Measurements from ENCODE around the gene COL6A2. TPM values are rescaled to one million over a fixed set of nuclear protein-coding genes. Genes with fewer than 3 reads are reported as not detected.
"Not testable (repeated sequence)": the region's sequence is repeated elsewhere in the genome, so short reads cannot be mapped to it uniquely, and the experiment has no call there.

COL6A2 gene
- total RNA-seq, 1 donor from 2014 or later, result 18.5 TPM

DNA sequence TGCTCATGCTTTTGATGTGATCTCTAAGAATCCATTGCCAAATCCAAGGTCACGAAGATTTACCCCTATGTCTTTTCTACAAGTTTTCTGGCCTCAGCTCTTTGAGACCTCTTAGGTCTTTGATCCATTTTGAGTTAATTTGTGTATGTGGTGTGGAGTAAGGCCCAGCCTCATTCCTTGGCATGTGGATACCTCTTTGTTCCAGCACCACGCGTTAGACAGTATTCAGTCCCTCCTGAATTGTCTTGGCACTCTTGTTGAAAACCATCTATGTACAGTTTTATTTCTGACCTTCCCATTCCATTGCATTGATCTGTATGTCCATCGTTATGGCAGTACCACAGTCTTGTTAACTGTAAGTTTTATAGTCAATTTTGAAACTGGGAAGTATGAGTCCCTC lies 65.5 kb downstream of the COL6A2 start:
- no peaks in the 10 kb centered on the region for H3K27me3 Mint-ChIP-seq (ENCODE audit: low read depth)
- H3K4me3 Mint-ChIP-seq, result no peak overlapping the region
- H3K9me3 Mint-ChIP-seq, result no peaks in the 10 kb centered on the region
- DNase-seq (ENCODE audit: low read depth, low spot score), result no peak
- no peak for TF ChIP-seq CTCF (conservative IDR thresholded peaks at IDR 0.05)
- H3K27ac Mint-ChIP-seq (ENCODE audit: unreplicated experiment), result no peak overlapping the region
- peaks cover 20% of the 10 kb centered on the region for H3K36me3 Mint-ChIP-seq (ENCODE audit: low read depth)
- H3K4me1 Mint-ChIP-seq, result peaks cover 4% of the 10 kb centered on the region

GRCh38 chr21:46165098-46165497 lies 67.2 kb downstream of the COL6A2 start:
- Mint-ChIP-seq H3K27me3 (ENCODE audit: low read depth) (no peaks in the 10 kb centered on the region), H3K27ac (ENCODE audit: unreplicated experiment) (no peak overlapping the region), H3K4me3 (no peak overlapping the region), H3K9me3 (no peaks in the 10 kb centered on the region), H3K36me3 (ENCODE audit: low read depth) (peaks cover 20% of the 10 kb centered on the region), H3K4me1 (peaks cover 4% of the 10 kb centered on the region)
- no peak for TF ChIP-seq CTCF (conservative IDR thresholded peaks at IDR 0.05)
- no peak for DNase-seq (ENCODE audit: low read depth, low spot score)

DNA sequence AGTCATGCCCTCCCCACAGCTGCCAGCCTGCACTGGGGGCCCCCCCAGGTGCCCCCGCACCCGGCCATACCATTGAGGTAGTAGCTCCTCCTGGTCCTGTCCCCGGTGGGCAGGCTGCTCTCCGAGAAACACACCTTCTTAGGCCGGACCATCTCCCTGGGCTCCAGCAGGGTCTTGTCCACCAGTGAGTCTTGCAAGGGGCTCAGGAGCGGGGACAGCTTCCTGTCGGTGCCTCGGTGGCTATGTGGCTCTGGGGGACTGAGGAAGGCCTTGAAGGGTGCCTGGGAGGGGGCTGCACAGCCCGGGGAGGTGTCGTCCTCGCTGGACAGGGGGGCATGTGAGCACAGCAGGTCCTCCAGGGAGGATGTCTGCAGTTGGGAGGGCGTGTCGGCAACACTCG lies 70.3 kb downstream of the COL6A2 start:
- no peaks in the 10 kb centered on the region for H3K27me3 Mint-ChIP-seq (ENCODE audit: low read depth)
- H3K4me1 Mint-ChIP-seq, result peaks cover 3% of the 10 kb centered on the region
- no peaks in the 10 kb centered on the region for H3K9me3 Mint-ChIP-seq
- H3K4me3 Mint-ChIP-seq, result no peak overlapping the region
- no peak for TF ChIP-seq CTCF (conservative IDR thresholded peaks at IDR 0.05)
- H3K27ac Mint-ChIP-seq (ENCODE audit: unreplicated experiment), result no peak overlapping the region
- no peak for DNase-seq (ENCODE audit: low read depth, low spot score)
- H3K36me3 Mint-ChIP-seq (ENCODE audit: low read depth), result peaks cover 19% of the 10 kb centered on the region

GRCh38 chr21:46168659-46169386 lies 70.9 kb downstream of the COL6A2 start:
- Mint-ChIP-seq H3K27ac (ENCODE audit: unreplicated experiment) (no peak overlapping the region), H3K27me3 (ENCODE audit: low read depth) (no peaks in the 10 kb centered on the region)
- TF ChIP-seq CTCF (conservative IDR thresholded peaks at IDR 0.05), result no peak

DNA sequence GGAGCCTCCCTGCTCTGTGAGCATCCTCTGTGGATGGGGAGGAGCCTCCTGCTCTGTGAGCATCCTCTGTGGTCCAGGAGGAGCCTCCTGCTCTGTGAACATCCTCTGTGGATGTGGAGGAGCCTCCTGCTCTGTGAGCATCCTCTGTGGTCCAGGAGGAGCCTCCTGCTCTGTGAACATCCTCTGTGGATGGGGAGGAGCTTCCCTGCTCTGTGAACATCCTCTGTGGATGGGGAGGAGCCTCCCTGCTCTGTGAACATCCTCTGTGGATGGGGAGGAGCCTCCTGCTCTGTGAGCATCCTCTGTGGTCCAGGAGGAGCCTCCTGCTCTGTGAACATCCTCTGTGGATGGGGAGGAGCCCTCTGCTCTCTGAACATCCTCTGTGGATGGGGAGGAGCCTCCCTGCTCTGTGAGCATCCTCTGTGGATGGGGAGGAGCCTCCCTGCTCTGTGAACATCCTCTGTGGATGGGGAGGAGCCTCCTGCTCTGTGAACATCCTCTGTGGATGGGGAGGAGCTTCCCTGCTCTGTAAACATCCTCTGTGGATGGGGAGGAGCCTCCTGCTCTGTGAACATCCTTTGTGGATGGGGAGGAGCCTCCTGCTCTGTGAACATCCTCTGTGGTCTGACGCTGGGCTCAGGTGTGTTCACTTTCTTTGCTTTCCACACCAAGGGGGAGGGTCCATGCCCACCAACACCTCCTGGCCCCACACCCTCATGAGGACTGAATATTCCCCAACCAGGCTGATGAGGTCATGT lies 72.7 kb downstream of the COL6A2 start:
- H3K27me3 Mint-ChIP-seq (ENCODE audit: low read depth); H3K4me3 Mint-ChIP-seq; H3K9me3 Mint-ChIP-seq; DNase-seq (ENCODE audit: low read depth, low spot score); H3K4me1 Mint-ChIP-seq; H3K27ac Mint-ChIP-seq (ENCODE audit: unreplicated experiment): not testable (repeated sequence)
- peaks cover 21% of the 10 kb centered on the region for H3K36me3 Mint-ChIP-seq (ENCODE audit: low read depth)

More at GRCh38 chr21:46168659-46169386, 70.9 kb downstream of the COL6A2 start:
- no peaks in the 10 kb centered on the region for H3K9me3 Mint-ChIP-seq
- DNase-seq (ENCODE audit: low read depth, low spot score), result no peak
- H3K36me3 Mint-ChIP-seq (ENCODE audit: low read depth), result peaks cover 15% of the 10 kb centered on the region
- H3K4me3 Mint-ChIP-seq, result no peak overlapping the region
- no peaks in the 10 kb centered on the region for H3K4me1 Mint-ChIP-seq

GRCh38 chr21:46171585-46171984 lies 73.7 kb downstream of the COL6A2 start:
- DNase-seq (ENCODE audit: low read depth, low spot score), result no peak
- H3K36me3 Mint-ChIP-seq (ENCODE audit: low read depth), result peaks cover 25% of the 10 kb centered on the region
- H3K27me3 Mint-ChIP-seq (ENCODE audit: low read depth), result no peaks in the 10 kb centered on the region
- no peak overlapping the region for H3K4me3 Mint-ChIP-seq
- no peaks in the 10 kb centered on the region for H3K4me1 Mint-ChIP-seq
- TF ChIP-seq CTCF (conservative IDR thresholded peaks at IDR 0.05), result no peak
- no peak overlapping the region for H3K27ac Mint-ChIP-seq (ENCODE audit: unreplicated experiment)
- H3K9me3 Mint-ChIP-seq, result peaks cover 16% of the 10 kb centered on the region

Data from neural crest cell (in vitro differentiated cells).